Astrocyte (in vitro differentiated cells and primary cell): ENCODE results near the gene NLE1.

Source experiments
- CTCF ChIP-seq: IDR thresholded peaks from 2 replicates; pipeline ENCODE4 v1.5.1; 2011; ENCODE audit warnings: low read depth, mild to moderate bottlenecking, inconsistent platforms, low read length, moderate library complexity; ENCODE audit not compliant: insufficient read depth
- EZH2 ChIP-seq: IDR thresholded peaks from 2 replicates; pipeline ENCODE4 v1.6.1; 2012; ENCODE audit warnings: mild to moderate bottlenecking, low read length, inconsistent platforms; ENCODE audit not compliant: insufficient read depth

DNA sequence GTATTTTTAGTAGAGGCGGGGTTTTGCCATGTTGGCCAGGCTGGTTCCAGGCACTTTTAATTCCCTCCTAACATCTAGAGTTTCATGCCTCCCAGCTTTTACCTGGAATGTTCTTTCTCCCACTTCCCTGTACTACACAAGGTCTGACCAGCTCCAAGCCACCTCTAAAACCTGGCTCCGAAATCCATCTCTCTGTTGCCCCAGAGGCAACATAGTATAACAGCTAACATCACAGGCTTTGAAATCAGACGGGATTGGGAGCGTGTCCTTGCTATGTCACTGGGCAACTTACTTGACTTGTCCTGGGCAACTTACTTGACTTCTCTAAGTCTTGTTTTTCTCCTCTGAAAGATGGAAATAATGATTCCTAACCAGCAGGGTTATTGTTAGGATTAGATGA lies 20.7 kb upstream of the NLE1 start:
- TF ChIP-seq CTCF: no peak
- no peak for TF ChIP-seq EZH2
